ENCODE measurements around the gene FRMD3. TPM values are rescaled to one million over a fixed set of nuclear protein-coding genes. Genes with fewer than 3 reads are reported as not detected.
A peak's percentile ranks its signal among the peaks of the same experiment; 100 is the strongest.

The FRMD3 gene
- total and polyA plus RNA-seq, 4 donors: 0.16 to 0.75 (median 0.48) TPM

- Histone ChIP-seq H3K4me3 (ENCODE audit: low read depth in 1 of 3, low read length in 3 of 3) (no peak overlapping the region), H3K27ac (ENCODE audit: low read depth in 1 of 2, low read length in 2 of 2) (no peak overlapping the region), H3K36me3 (ENCODE audit: control insufficient read depth in 4 of 4, insufficient read depth in 3 of 4, low read depth in 1 of 4, low read length in 3 of 4) (no peaks in the 10 kb centered on the region), H3K4me1 (ENCODE audit: control insufficient read depth in 4 of 4, insufficient read depth in 4 of 4, low read length in 3 of 4) (no peaks in the 10 kb centered on the region), H3K27me3 (ENCODE audit: control insufficient read depth in 4 of 4, insufficient read depth in 4 of 4, low read length in 3 of 4) (no peaks in the 10 kb centered on the region), H3K9me3 (ENCODE audit: control insufficient read depth in 4 of 4, low read length in 3 of 4) (no peaks in the 10 kb centered on the region), H3K9ac (ENCODE audit: low read depth in 1 of 2, low read length in 2 of 2) (no peak overlapping the region)
- peak in 1 of 2 donors; percentile 56 for TF ChIP-seq RAD21 (IDR thresholded peaks at IDR 0.05)
- no peak for TF ChIP-seq SP1 (IDR thresholded peaks at IDR 0.05)
- TF ChIP-seq, protein P1, sequence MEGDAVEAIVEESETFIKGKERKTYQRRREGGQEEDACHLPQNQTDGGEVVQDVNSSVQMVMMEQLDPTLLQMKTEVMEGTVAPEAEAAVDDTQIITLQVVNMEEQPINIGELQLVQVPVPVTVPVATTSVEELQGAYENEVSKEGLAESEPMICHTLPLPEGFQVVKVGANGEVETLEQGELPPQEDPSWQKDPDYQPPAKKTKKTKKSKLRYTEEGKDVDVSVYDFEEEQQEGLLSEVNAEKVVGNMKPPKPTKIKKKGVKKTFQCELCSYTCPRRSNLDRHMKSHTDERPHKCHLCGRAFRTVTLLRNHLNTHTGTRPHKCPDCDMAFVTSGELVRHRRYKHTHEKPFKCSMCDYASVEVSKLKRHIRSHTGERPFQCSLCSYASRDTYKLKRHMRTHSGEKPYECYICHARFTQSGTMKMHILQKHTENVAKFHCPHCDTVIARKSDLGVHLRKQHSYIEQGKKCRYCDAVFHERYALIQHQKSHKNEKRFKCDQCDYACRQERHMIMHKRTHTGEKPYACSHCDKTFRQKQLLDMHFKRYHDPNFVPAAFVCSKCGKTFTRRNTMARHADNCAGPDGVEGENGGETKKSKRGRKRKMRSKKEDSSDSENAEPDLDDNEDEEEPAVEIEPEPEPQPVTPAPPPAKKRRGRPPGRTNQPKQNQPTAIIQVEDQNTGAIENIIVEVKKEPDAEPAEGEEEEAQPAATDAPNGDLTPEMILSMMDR (IDR thresholded peaks at IDR 0.05; ENCODE audit: low read depth, low read length, missing input control): peak; percentile 26
- 45% methylated on average over 1 of the region's 1 CpG for WGBS
- no peak for DNase-seq (ENCODE audit: low spot score)
These were observed 307.2 kb downstream of the FRMD3 start for GRCh38 chr9:83231039-83231438.

GRCh38 chr9:83220730-83221129 lies 317.5 kb downstream of the FRMD3 start:
- 69% methylated on average over 3 of the region's 3 CpGs for WGBS
- no peaks in the 10 kb centered on the region for H3K36me3 ChIP-seq (ENCODE audit: control insufficient read depth in 4 of 4, insufficient read depth in 3 of 4, low read depth in 1 of 4, low read length in 3 of 4)
- H3K27ac ChIP-seq (ENCODE audit: low read depth in 1 of 2, low read length in 2 of 2): no peak overlapping the region
- H3K27me3 ChIP-seq (ENCODE audit: control insufficient read depth in 4 of 4, insufficient read depth in 4 of 4, low read length in 3 of 4): no peaks in the 10 kb centered on the region
- no peak for DNase-seq (ENCODE audit: low spot score)
- no peak overlapping the region for H3K4me3 ChIP-seq (ENCODE audit: low read depth in 1 of 3, low read length in 3 of 3)
- peaks cover 0 to 15% (median 4%) of the 10 kb centered on the region in 4 donors for H3K4me1 ChIP-seq (ENCODE audit: control insufficient read depth in 4 of 4, insufficient read depth in 4 of 4, low read length in 3 of 4)
- no peaks in the 10 kb centered on the region for H3K9me3 ChIP-seq (ENCODE audit: control insufficient read depth in 4 of 4, low read length in 3 of 4)
- H3K9ac ChIP-seq (ENCODE audit: low read depth in 1 of 2, low read length in 2 of 2): no peak overlapping the region
- no peak for TF ChIP-seq FOXA2 (IDR thresholded peaks at IDR 0.05)

DNA sequence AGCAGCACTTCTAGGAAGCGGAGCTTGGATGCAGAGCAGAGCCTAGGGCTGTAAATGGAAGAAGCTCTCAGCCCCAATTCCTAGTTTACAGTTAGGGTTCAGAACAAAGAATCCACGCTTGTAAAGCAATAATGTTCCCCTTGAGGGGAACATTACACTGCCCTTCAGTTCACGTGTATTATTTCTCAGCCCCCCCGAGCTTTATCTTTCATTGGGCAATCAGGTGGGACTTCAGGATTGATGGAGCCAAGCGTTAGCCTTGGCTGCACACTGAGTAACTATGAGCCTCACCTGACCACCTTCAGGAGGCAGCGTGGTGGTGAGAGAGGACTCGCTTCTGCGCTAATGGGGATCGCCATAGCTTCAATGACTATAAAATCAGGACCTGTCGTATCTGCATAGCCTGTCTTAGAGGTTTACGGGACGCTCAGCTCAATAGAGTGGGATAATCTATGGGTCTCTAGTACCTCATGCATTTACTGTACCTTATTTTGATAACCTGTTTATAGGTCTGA lies 318.2 kb downstream of the FRMD3 start:
- no peak for DNase-seq (ENCODE audit: low spot score)
- TF ChIP-seq, protein P2, sequence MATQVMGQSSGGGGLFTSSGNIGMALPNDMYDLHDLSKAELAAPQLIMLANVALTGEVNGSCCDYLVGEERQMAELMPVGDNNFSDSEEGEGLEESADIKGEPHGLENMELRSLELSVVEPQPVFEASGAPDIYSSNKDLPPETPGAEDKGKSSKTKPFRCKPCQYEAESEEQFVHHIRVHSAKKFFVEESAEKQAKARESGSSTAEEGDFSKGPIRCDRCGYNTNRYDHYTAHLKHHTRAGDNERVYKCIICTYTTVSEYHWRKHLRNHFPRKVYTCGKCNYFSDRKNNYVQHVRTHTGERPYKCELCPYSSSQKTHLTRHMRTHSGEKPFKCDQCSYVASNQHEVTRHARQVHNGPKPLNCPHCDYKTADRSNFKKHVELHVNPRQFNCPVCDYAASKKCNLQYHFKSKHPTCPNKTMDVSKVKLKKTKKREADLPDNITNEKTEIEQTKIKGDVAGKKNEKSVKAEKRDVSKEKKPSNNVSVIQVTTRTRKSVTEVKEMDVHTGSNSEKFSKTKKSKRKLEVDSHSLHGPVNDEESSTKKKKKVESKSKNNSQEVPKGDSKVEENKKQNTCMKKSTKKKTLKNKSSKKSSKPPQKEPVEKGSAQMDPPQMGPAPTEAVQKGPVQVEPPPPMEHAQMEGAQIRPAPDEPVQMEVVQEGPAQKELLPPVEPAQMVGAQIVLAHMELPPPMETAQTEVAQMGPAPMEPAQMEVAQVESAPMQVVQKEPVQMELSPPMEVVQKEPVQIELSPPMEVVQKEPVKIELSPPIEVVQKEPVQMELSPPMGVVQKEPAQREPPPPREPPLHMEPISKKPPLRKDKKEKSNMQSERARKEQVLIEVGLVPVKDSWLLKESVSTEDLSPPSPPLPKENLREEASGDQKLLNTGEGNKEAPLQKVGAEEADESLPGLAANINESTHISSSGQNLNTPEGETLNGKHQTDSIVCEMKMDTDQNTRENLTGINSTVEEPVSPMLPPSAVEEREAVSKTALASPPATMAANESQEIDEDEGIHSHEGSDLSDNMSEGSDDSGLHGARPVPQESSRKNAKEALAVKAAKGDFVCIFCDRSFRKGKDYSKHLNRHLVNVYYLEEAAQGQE (IDR thresholded peaks at IDR 0.05): no peak
- TF ChIP-seq FOXA1 (IDR thresholded peaks at IDR 0.05) (no peak), EGR1 (IDR thresholded peaks at IDR 0.05; ENCODE audit: low read depth in 2 of 2) (no peak), HNF4G (IDR thresholded peaks at IDR 0.05) (no peak), FOXA2 (IDR thresholded peaks at IDR 0.05) (no peak), RAD21 (IDR thresholded peaks at IDR 0.05) (no peak), SP1 (IDR thresholded peaks at IDR 0.05) (no peak), NR2F2 (IDR thresholded peaks at IDR 0.05) (no peak), JUND (IDR thresholded peaks at IDR 0.05) (no peak), TAF1 (conservative IDR thresholded peaks at IDR 0.05) (no peak), HNF4A (conservative IDR thresholded peaks at IDR 0.05) (no peak)
- TF ChIP-seq, protein P3, sequence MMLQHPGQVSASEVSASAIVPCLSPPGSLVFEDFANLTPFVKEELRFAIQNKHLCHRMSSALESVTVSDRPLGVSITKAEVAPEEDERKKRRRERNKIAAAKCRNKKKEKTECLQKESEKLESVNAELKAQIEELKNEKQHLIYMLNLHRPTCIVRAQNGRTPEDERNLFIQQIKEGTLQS (IDR thresholded peaks at IDR 0.05): no peak
- TF ChIP-seq, protein P4, sequence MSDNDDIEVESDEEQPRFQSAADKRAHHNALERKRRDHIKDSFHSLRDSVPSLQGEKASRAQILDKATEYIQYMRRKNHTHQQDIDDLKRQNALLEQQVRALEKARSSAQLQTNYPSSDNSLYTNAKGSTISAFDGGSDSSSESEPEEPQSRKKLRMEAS (IDR thresholded peaks at IDR 0.05): no peak
- Histone ChIP-seq H3K4me1 (ENCODE audit: control insufficient read depth in 4 of 4, insufficient read depth in 4 of 4, low read length in 3 of 4) (peaks cover 0 to 15% (median 4%) of the 10 kb centered on the region in 4 donors), H3K9ac (ENCODE audit: low read depth in 1 of 2, low read length in 2 of 2) (no peak overlapping the region), H3K27ac (ENCODE audit: low read depth in 1 of 2, low read length in 2 of 2) (no peak overlapping the region), H3K27me3 (ENCODE audit: control insufficient read depth in 4 of 4, insufficient read depth in 4 of 4, low read length in 3 of 4) (no peaks in the 10 kb centered on the region), H3K36me3 (ENCODE audit: control insufficient read depth in 4 of 4, insufficient read depth in 3 of 4, low read depth in 1 of 4, low read length in 3 of 4) (no peaks in the 10 kb centered on the region), H3K4me3 (ENCODE audit: low read depth in 1 of 3, low read length in 3 of 3) (peak overlapping the region; percentile 54 to 79 (median 59)), H3K9me3 (ENCODE audit: control insufficient read depth in 4 of 4, low read length in 3 of 4) (no peaks in the 10 kb centered on the region)
- 47% methylated on average over 12 of the region's 12 CpGs for WGBS
